Colonic mucosa (tissue), 4 donors: ENCODE measurements around the gene SOX5. TPM values are rescaled to one million over a fixed set of nuclear protein-coding genes. Genes with fewer than 3 reads are reported as not detected.

Experiments used
- DNase-seq: peaks from one replicate; pipeline ENCODE4 v3.0.0-alpha.2; 2020
- H3K27ac ChIP-seq: fragments of 200-600 bp; one replicate; pipeline ENCODE4 v1.8.0; 2021
- H3K27me3 ChIP-seq: fragments of 200-600 bp; one replicate; pipeline ENCODE4 v1.8.0; 2021
- H3K36me3 ChIP-seq: fragments of 200-600 bp; one replicate; pipeline ENCODE4 v1.8.0; 2021
- H3K4me1 ChIP-seq: fragments of 200-600 bp; one replicate; pipeline ENCODE4 v1.8.0; 2021; ENCODE audit warnings: mild to moderate bottlenecking
- H3K4me3 ChIP-seq: fragments of 200-600 bp; one replicate; pipeline ENCODE4 v1.8.0; 2021
- H3K9ac ChIP-seq, 2 donors: one replicate each; pipeline ENCODE4 v1.7.0; 2013; ENCODE audit warnings: control low read depth in 2 of 2, low read depth in 2 of 2, low read length in 2 of 2
- H3K9me3 ChIP-seq: fragments of 200-600 bp; one replicate; pipeline ENCODE4 v1.8.0; 2021
- CTCF ChIP-seq: fragments of 200-600 bp; IDR thresholded peaks from one replicate; pipeline ENCODE4 v1.8.0; 2022; ENCODE audit warnings: antibody characterized with exemption, mild to moderate bottlenecking
- intact Hi-C: fragments of 100-400 bp; cut with DNase I; formaldehyde crosslinking; loops from one replicate; pipeline ENCODE4 v1.14.1; 2022
- total RNA-seq, 2 donors: library from RNA; stranded (reverse); fragmentation: NEBNext Ultra II Directional in 1 of 2; extraction: Animal tissue kit (Norgen Biotek cat#: 25700) in 1 of 2; gene quantifications; one replicate each; pipeline ENCODE4 v1.2.1, GENCODE V29; 2021
- donor health status: healthy.
- donor health status: DM: no; HTN: no; CAD: no.
- donor health status: DM: no; HTN: no; CAD: no.

Gene SOX5
- total RNA-seq, 2 donors from 2014 or later = 1.1 to 1.6 TPM

GRCh38 chr12:23898121-23898520, 51.3 kb downstream of the SOX5 start:
- intact Hi-C loops = no loop called here
- H3K9me3 ChIP-seq = no peaks in the 10 kb centered on the region
- no peak overlapping the region for H3K27ac ChIP-seq

GRCh38 chr12:23895792-23896218, 53.7 kb downstream of the SOX5 start:
- no peak for DNase-seq
- H3K9me3 ChIP-seq = no peaks in the 10 kb centered on the region
- no peak for TF ChIP-seq CTCF
- no peaks in the 10 kb centered on the region for H3K36me3 ChIP-seq
- H3K9ac ChIP-seq = no peak overlapping the region
- H3K27ac ChIP-seq = no peak overlapping the region
- H3K27me3 ChIP-seq = no peaks in the 10 kb centered on the region
- intact Hi-C loops = no loop called here
- H3K4me1 ChIP-seq = no peaks in the 10 kb centered on the region
- H3K4me3 ChIP-seq = no peak overlapping the region

More at GRCh38 chr12:23898121-23898520, 51.3 kb downstream of the SOX5 start:
- Histone ChIP-seq H3K4me1 (no peaks in the 10 kb centered on the region), H3K36me3 (no peaks in the 10 kb centered on the region), H3K27me3 (no peaks in the 10 kb centered on the region), H3K4me3 (no peak overlapping the region), H3K9ac (no peak overlapping the region)
- TF ChIP-seq CTCF = no peak
- DNase-seq = no peak

DNA sequence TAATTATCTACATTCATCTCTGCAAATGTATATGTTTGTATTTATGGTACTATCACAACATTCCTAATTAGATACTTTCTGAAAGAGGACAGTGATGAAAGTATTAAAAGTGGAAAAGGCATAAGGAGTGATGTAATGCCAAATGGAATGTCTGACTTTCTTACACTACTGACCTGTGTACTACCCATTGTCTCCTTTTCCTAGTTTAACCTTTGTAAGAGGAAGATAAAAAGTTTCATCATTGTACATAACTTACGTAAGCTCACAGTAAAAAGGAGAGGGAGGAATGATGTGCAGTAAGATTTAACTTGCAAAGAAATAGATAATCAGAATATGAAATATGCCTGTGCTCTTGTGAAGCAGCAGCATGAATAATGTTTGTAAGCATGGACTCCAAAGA, 55.9 kb downstream of the SOX5 start:
- Histone ChIP-seq H3K4me1 (no peaks in the 10 kb centered on the region), H3K27ac (no peak overlapping the region), H3K9ac (no peak overlapping the region), H3K27me3 (no peaks in the 10 kb centered on the region), H3K36me3 (no peaks in the 10 kb centered on the region), H3K4me3 (no peak overlapping the region), H3K9me3 (no peaks in the 10 kb centered on the region)
- intact Hi-C loops = no loop called here
- no peak for TF ChIP-seq CTCF
- no peak for DNase-seq

- intact Hi-C loops = no loop called here
- Histone ChIP-seq H3K36me3 (no peaks in the 10 kb centered on the region), H3K27me3 (no peaks in the 10 kb centered on the region), H3K4me1 (no peaks in the 10 kb centered on the region), H3K9ac (no peak overlapping the region), H3K4me3 (no peak overlapping the region), H3K9me3 (no peaks in the 10 kb centered on the region), H3K27ac (no peak overlapping the region)
- DNase-seq = no peak
- TF ChIP-seq CTCF = no peak
Measured at GRCh38 chr12:23891115-23891514, 58.4 kb downstream of the SOX5 start.

- Histone ChIP-seq H3K9me3 (no peaks in the 10 kb centered on the region), H3K9ac (no peak overlapping the region), H3K36me3 (no peaks in the 10 kb centered on the region), H3K4me1 (no peaks in the 10 kb centered on the region), H3K27ac (no peak overlapping the region), H3K4me3 (no peak overlapping the region), H3K27me3 (no peaks in the 10 kb centered on the region)
- no peak for DNase-seq
- intact Hi-C loops = no loop called here
- TF ChIP-seq CTCF = no peak
Measured at GRCh38 chr12:23889069-23889440, 60.4 kb downstream of the SOX5 start.
